NCI-H2107 treated with DMSO at 0.1 percent for 48 hours (cell line): Measurements from ENCODE around the gene GNG13.

Experiments
- DNase-seq: peaks from one replicate; lab custom pipeline; 2025; ENCODE audit not compliant: unreplicated experiment; lab: John Stamatoyannopoulos, UW

Gene GNG13

GRCh38 chr16:815861-816260 is 15.3 kb upstream of the GNG13 start:
- no peak for DNase-seq

GRCh38 chr16:814974-815373 is 14.4 kb upstream of the GNG13 start:
- no peak for DNase-seq

GRCh38 chr16:813916-814412 is 13.4 kb upstream of the GNG13 start:
- no peak for DNase-seq

- DNase-seq = no peak
These were observed 12.8 kb upstream of the GNG13 start for GRCh38 chr16:813204-813915.

- no peak for DNase-seq
These were observed 7.5 kb upstream of the GNG13 start for GRCh38 chr16:808085-808386.

- no peak for DNase-seq
These were observed 7.0 kb upstream of the GNG13 start for GRCh38 chr16:807347-808084.

GRCh38 chr16:805474-805873 is 4.9 kb upstream of the GNG13 start:
- no peak for DNase-seq

- no peak for DNase-seq
These were observed 3.9 kb upstream of the GNG13 start for GRCh38 chr16:804193-805048.

- DNase-seq = no peak
These were observed 3.2 kb upstream of the GNG13 start for GRCh38 chr16:803754-804080.

GRCh38 chr16:802914-803753 is 2.6 kb upstream of the GNG13 start:
- no peak for DNase-seq

GRCh38 chr16:802461-802860 is 1.9 kb upstream of the GNG13 start:
- no peak for DNase-seq

- DNase-seq = no peak
These were observed 1.2 kb upstream of the GNG13 start for GRCh38 chr16:801584-802363.

GRCh38 chr16:800834-801511 is 439 bp upstream of the GNG13 start:
- DNase-seq = no peak

GRCh38 chr16:799111-799947 is 1.2 kb downstream of the GNG13 start:
- DNase-seq = no peak

GRCh38 chr16:798666-799065 is 1.9 kb downstream of the GNG13 start:
- DNase-seq = no peak

GRCh38 chr16:797686-798085 is 2.8 kb downstream of the GNG13 start:
- no peak for DNase-seq

GRCh38 chr16:797120-797420 is 3.5 kb downstream of the GNG13 start:
- no peak for DNase-seq

GRCh38 chr16:796296-797119 is 4.0 kb downstream of the GNG13 start:
- DNase-seq = no peak
